GM10266 (cell line): Measurements from ENCODE around the gene PRLH.

Source experiments
- DNase-seq: peaks from one replicate; pipeline ENCODE4 v3.0.0; 2012; ENCODE audit errors: extremely low spot score
- CTCF ChIP-seq: IDR thresholded peaks from 2 replicates; pipeline ENCODE4 v1.5.1; 2012; ENCODE audit warnings: mild to moderate bottlenecking, low read depth; ENCODE audit not compliant: control insufficient read depth, insufficient read depth; ENCODE audit errors: missing control alignments

The PRLH gene

DNA sequence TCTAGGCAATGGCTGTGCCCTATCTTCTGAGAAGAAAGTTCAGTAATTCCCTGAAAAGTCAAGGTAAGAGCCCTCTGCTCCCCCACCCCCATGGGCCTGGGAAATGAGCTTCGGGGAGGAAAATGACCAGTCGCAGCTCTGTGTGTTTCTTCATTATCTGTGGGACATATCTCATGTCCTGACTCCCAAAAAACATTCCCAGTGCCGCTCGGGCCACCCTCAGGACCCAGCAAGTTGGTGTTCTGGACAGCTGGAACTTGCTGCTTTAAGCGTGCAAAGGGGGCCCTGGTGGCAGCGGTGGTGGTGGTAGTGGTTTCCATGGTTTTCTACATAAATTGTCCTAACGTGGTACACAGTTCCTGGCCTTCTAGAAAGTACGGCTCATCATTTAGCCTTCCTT lies 17.2 kb upstream of the PRLH start:
- no peak for TF ChIP-seq CTCF
- no peak for DNase-seq

DNA sequence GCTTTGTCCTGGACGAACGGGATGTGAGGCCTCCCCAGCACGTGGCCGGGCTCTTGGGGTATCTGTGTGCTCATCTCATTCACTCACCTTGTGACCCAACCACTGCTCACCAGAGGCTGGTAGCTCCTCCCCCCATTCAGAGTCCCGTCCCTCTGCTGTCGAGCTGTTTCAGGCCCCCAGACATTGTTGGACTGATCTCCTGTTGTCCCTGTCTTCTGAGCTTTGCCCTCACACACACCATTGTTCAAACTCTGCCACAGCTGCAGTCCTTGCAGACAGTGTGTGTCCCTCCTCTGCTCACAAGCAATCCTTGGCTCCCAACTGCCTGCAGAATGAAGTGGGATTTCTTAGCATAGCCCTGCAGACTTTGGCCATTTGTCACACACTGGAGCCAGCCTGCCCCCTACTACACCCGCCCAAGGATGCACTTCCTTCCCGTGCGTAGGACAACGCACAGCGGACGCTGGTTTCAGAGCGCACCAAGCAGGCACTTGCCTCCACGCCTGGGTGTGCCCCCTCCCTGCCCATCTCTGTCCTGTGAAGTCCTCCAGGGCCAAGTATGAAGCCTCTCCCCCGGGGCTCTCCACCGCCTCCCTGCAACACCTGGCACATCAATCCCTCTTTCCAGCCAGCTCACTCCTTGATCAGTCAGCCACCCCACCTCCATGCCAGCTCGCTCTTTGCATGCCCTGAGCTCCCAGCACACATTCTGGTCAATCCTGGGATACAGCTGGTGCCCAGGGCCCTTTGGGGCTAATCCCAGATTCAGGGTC lies 16.5 kb upstream of the PRLH start:
- no peak for TF ChIP-seq CTCF

DNA sequence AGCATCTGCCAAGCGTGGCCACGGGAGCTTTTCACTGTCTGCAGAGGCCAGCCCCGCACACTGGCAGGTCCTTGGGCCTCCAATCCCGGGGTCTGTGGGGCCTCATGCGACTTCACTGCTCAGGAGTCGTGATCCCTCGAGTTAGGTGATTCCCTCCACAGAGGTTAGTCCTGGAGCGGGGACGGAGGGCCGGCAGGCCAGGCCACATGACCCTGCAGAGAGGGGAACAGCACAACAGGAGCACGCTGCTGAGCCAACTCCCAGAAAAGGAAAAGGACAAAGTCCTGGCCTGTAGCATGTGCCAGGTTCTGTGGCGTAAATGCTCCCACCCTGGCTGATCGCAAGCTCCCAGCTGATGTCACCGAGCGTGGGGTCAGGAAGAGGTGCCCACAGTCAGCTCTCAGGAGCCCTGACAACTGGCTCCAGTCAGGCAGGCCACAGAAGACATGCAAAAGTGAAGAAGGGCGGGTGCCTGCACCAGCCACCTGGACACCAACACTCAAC lies 15.3 kb upstream of the PRLH start:
- TF ChIP-seq CTCF = no peak
- no peak for DNase-seq

More for the DNA sequence above, 16.5 kb upstream of the PRLH start:
- DNase-seq = no peak

DNA sequence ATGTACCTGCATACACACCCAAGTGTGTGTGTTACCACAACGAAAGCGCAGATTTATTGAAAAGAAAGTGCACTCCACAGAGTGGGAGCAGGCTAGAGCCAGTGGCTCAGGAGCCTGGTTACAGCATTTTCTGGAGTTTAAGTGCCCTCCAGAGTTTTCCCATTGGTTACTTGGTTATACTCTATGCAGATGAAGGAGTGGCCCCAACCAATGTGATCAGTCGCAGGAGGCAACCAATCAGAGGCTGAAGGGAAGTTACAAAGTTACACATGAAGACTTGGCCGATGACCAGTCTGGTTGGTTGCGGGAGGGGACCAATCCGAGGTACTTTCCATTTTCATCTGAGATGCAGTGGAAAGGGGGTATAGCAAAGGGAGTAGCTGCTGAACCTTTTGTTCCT lies 13.5 kb upstream of the PRLH start:
- DNase-seq = no peak
- TF ChIP-seq CTCF = no peak

DNA sequence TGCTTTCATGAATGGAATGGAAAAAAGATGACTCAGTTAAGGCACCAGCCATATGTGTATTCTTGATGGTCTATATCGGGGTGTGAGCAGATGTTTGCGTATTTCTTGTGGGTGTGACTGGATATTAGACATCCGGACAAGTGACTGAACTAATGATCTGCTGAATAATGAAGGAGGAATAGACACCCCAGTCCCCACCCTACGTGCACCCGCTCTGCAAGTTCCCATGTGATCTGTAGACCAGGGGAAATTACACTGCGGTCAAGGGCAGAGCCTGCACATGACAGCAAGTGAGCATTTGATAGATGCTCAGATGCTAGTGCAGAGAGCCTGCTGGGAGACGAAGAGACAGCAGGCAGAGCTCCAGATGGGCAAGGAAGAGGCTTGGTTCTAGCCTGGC lies 12.4 kb upstream of the PRLH start:
- TF ChIP-seq CTCF = no peak
- DNase-seq = no peak

- TF ChIP-seq CTCF = no peak
- no peak for DNase-seq
These were observed 10.8 kb upstream of the PRLH start for GRCh38 chr2:237555560-237555959.
